ENCODE data around the gene CRYGB. TPM values are rescaled to one million over a fixed set of nuclear protein-coding genes. Genes with fewer than 3 reads are reported as not detected.

The CRYGB gene
- total and polyA plus RNA-seq, 2 of the 13 experiments (the other 11 are each of a cell fraction or from before 2014, with no cell fraction given): not detected

GRCh38 chr2:208129744-208130711 lies 15.9 kb downstream of the CRYGB start, which contains the start of gene CRYGC (continued):
- TF ChIP-seq ZBTB25 (CRISPR knock-in tag; IDR thresholded peaks at IDR 0.05) (0 out of 2 replicates have a peak, but pooled peaks have one; percentile 43), MAFK (conservative IDR thresholded peaks at IDR 0.05 in 1 of 2, IDR thresholded peaks at IDR 0.05 in 1 of 2; ENCODE audit: low read length in 2 of 2) (no peak), KDM1A (CRISPR knock-in tag; IDR thresholded peaks at IDR 0.05) (no peak), CBX1 (IDR thresholded peaks at IDR 0.05; ENCODE audit: low read depth) (no peak), AGO1 (IDR thresholded peaks at IDR 0.05; ENCODE audit: low read depth, low read length, poor library complexity, severe bottlenecking) (no peak), ZBTB20 (CRISPR knock-in tag; IDR thresholded peaks at IDR 0.05; ENCODE audit: borderline replicate concordance, low read depth) (peak; percentile 79; the same call in 1 of the 2 replicates), ZKSCAN5 (CRISPR knock-in tag; IDR thresholded peaks at IDR 0.05) (no peak), GLI4 (CRISPR knock-in tag; IDR thresholded peaks at IDR 0.05; ENCODE audit: borderline replicate concordance) (no peak), MTF2 (CRISPR knock-in tag; IDR thresholded peaks at IDR 0.05; ENCODE audit: borderline replicate concordance) (no peak), ATF2 (CRISPR knock-in tag; IDR thresholded peaks at IDR 0.05) (0 out of 2 replicates have a peak, but pooled peaks have one; percentile 30), ZMAT5 (CRISPR knock-in tag; IDR thresholded peaks at IDR 0.05; ENCODE audit: borderline replicate concordance, low read depth) (no peak), NR1H2 (CRISPR knock-in tag; IDR thresholded peaks at IDR 0.05; ENCODE audit: borderline replicate concordance, low read depth) (no peak), ARNT2 (CRISPR knock-in tag; IDR thresholded peaks at IDR 0.05; ENCODE audit: low read depth) (no peak), ZNF451 (CRISPR knock-in tag; IDR thresholded peaks at IDR 0.05) (no peak), ATRX (CRISPR knock-in tag; IDR thresholded peaks at IDR 0.05; ENCODE audit: borderline replicate concordance) (no peak), IRF9 (CRISPR knock-in tag; IDR thresholded peaks at IDR 0.05; ENCODE audit: borderline replicate concordance) (no peak), ZBTB1 (CRISPR knock-in tag; IDR thresholded peaks at IDR 0.05; ENCODE audit: borderline replicate concordance) (no peak)
- TF ChIP-seq, protein P1, sequence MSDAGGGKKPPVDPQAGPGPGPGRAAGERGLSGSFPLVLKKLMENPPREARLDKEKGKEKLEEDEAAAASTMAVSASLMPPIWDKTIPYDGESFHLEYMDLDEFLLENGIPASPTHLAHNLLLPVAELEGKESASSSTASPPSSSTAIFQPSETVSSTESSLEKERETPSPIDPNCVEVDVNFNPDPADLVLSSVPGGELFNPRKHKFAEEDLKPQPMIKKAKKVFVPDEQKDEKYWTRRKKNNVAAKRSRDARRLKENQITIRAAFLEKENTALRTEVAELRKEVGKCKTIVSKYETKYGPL (CRISPR knock-in tag; IDR thresholded peaks at IDR 0.05): peak; percentile 79; the same call in 1 of the 2 replicates
- TF ChIP-seq, protein P2, sequence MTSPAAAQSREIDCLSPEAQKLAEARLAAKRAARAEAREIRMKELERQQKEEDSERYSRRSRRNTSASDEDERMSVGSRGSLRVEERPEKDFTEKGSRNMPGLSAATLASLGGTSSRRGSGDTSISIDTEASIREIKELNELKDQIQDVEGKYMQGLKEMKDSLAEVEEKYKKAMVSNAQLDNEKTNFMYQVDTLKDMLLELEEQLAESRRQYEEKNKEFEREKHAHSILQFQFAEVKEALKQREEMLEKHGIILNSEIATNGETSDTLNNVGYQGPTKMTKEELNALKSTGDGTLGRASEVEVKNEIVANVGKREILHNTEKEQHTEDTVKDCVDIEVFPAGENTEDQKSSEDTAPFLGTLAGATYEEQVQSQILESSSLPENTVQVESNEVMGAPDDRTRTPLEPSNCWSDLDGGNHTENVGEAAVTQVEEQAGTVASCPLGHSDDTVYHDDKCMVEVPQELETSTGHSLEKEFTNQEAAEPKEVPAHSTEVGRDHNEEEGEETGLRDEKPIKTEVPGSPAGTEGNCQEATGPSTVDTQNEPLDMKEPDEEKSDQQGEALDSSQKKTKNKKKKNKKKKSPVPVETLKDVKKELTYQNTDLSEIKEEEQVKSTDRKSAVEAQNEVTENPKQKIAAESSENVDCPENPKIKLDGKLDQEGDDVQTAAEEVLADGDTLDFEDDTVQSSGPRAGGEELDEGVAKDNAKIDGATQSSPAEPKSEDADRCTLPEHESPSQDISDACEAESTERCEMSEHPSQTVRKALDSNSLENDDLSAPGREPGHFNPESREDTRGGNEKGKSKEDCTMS (CRISPR knock-in tag; conservative IDR thresholded peaks at IDR 0.05): no peak
- TF ChIP-seq, protein P3, sequence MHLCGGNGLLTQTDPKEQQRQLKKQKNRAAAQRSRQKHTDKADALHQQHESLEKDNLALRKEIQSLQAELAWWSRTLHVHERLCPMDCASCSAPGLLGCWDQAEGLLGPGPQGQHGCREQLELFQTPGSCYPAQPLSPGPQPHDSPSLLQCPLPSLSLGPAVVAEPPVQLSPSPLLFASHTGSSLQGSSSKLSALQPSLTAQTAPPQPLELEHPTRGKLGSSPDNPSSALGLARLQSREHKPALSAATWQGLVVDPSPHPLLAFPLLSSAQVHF (CRISPR knock-in tag; IDR thresholded peaks at IDR 0.05): no peak

Measured in HepG2 (cell line).